Left lobe of liver (tissue), 2 donors: Measurements from ENCODE around the gene PCYT1B. TPM values are rescaled to one million over a fixed set of nuclear protein-coding genes. Genes with fewer than 3 reads are reported as not detected.

ENCODE experiments used
- ATAC-seq: fragments of 200-7000 bp; cut with Tn5 transposase; one replicate; pipeline ENCODE4 v1.9.1; 2020; ENCODE audit warnings: mild to moderate bottlenecking, moderate library complexity
- DNase-seq: peaks from one replicate; pipeline ENCODE4 v3.0.0-alpha.2; 2020; ENCODE audit warnings: low spot score
- total RNA-seq: library from RNA; stranded (reverse); gene quantifications from one replicate; pipeline ENCODE4 v1.2.1, GENCODE V29; 2021
- donor health status: DM: no; HTN: no; CAD: no; lungs with moderate emphysema.
- donor health status: DM: no; HTN: yes; CAD: no.

The PCYT1B gene
- total RNA-seq, 1 donor from 2014 or later: 0.05 TPM

DNA sequence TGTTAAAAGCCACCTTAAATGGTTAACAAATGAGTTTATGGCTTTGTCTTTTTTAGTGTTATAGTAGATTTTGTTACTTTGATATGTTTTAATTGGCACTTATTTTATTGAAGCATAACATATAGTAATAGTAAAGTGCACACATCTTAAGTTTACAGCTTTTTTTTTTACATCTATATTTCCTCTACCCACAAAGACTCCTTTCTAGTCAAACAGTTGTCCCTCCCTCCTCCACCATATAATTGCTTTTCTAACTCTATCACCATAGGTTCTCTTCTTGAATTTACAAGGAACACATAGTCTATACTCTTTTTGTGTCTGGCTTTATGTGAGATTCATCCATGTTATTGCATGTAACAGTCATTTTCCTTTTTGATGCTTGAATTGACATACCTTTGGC is 110.6 kb downstream of the PCYT1B start:
- DNase-seq (no peak), ATAC-seq (no peak)

DNA sequence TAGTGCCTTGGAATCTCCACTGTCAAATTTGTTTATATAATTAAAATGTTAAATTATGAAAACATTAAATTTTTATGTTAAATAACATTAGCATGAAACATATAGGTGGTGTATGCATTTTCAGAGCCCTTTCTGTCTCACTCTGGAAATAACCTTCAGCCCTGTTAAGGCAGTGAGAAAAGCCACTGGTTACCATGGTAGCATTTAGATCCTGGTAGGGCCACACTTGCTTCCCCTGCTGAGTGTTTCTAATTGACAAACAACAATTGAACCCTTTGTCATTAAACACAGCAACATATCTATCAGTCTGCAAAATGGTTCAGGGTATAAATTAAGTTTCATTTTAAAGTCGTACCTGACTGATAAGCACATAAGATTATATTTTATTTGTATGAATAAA is 118.5 kb downstream of the PCYT1B start:
- ATAC-seq (no peak), DNase-seq (no peak)

DNA sequence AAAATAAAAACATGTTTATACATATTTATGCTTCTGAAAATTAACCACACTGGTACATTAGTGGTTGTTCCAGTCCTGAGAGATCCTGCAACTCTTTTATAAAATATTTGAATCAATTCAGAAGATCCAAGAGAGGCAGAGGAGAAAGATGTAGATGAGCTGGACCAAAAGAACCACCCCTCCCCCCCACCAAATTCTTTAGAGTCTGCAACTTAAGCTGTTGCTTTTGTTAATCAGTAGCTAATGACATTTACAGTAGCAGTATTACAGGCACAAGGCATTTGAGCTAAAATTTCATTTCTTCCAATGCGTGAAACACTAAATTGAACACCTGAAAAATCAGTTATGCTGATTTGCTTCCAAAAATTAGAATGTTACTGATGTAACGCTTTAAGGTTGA is 120.5 kb downstream of the PCYT1B start:
- DNase-seq: no peak
- ATAC-seq: no peak

DNA sequence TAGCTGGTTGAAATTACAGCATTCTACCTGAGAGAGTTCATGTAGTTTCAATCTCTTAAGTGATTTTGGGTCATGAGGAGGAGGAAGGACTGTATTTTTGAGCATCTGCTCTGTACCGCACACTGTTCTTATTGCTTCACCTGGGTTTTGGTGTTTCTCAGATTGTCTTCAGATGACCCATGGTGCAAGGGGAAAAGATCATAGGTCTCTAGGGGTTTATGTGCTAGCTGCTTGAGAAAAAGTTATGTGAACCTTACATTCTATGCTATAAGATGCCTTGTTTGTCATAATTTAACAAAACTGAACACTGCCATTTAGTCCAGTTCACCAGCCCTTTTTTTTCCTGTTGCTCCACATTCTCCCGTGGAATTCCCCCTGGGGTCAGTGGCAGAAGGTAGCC is 121.7 kb downstream of the PCYT1B start:
- no peak for ATAC-seq
- DNase-seq: no peak

- ATAC-seq (no peak), DNase-seq (no peak)
These were observed 126.7 kb downstream of the PCYT1B start for GRCh38 chrX:24520472-24520871.

GRCh38 chrX:24515447-24515846 is 131.7 kb downstream of the PCYT1B start:
- DNase-seq (no peak), ATAC-seq (no peak)

DNA sequence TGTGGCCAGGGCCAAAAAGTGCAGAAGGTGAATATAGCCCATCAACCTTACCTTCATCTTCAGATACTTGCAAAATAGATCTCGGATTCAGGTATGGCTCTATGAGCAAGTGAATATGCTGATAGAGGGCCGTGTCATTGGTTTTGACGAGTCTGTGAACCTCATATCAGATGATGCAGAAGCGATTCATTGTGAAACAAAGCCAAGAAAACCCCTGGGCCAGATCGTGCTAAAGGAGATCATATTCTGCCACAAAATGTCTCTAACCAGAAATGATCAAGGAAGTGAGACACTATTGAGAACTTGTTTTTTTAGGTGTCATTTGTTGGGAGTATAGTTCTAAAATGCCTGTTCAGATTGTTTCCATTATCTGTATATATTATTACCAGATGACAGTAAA is 133.7 kb downstream of the PCYT1B start:
- DNase-seq: no peak
- ATAC-seq: no peak

DNA sequence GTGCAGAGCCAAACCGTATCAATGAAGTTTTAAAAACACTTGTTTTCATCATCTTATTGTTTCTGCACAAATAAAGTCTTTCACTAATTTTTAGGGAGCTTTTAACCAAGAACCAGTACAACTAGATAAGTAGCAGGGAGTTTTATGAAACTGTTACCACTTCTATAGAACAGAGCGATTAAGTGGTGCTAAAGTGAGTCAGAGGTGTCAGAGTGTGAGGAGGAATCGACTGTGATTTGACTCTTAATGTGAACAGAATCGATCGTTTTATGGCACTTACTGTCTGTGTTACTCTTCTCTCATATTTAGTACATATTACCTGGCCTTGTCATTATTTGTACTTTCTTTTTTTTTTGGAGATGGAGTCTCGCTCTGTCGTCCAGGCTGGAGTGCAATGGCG is 138.8 kb downstream of the PCYT1B start:
- DNase-seq (no peak), ATAC-seq (no peak)

Other genes starting within 250 kb of the PCYT1B start
- 12.6 TPM for gene PDK3, start 182.1 kb downstream of the PCYT1B start, total RNA-seq
- 3.0 TPM for gene POLA1, start 46.6 kb upstream of the PCYT1B start, total RNA-seq